Raji (cell line): ENCODE results near the gene MATR3.
A peak's percentile ranks its signal among the peaks of the same experiment; 100 is the strongest.

Experiments used
- POLR2A ChIP-seq: IDR thresholded peaks from 2 replicates; pipeline ENCODE4 v1.6.1; 2011; ENCODE audit warnings: low read depth, low read length, control low read depth; ENCODE audit not compliant: insufficient read depth

MATR3 gene

DNA sequence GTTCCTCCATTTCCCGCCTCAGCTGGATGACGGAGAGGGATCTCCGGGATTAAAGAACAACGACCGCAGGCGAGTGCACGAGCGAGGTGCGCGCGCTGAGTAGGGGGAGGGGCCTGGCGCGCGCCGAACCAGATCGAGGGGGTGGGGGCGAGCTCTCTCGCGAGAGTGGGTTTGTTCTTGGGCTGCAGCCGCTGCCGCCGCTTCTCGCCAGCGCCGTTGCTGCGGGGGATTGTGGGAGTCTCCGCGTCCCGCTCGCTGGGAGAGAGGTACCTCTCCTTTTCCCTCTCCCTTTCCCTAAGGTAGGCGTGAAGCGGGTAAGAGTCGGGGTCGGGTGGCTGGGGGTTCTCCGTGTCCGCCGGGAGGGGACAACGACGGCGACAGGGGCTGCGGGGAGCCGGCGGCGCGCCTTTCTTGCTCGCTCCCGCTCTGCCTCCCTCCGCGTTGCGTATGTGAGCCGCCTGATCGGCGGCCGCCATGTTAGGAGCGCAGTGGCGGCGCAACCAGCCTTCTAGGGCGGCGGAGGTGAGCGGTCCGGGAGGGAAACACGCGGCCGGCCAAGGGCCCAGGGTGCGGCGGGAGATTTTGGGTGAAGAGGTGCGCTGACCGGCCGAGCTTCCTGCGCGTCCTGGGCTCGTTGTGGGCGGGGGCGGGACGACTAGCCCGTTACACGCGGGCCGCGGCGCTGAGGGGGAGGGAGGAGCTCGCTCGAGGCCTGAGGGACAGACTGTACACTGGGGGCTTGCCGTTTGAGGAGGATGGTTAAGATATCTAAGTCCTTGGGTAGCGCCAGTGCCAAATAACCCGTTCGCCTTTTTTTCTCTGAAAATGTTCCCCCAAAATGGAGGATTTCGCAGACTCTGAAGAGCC is at the start of gene MATR3:
Gene MATR3 (plus strand): TSS at position 234 of the 867 bp plus-strand sequence. CDS start 13,676 bp downstream, outside the sequence.
- peak; percentile 91 for TF ChIP-seq POLR2A

DNA sequence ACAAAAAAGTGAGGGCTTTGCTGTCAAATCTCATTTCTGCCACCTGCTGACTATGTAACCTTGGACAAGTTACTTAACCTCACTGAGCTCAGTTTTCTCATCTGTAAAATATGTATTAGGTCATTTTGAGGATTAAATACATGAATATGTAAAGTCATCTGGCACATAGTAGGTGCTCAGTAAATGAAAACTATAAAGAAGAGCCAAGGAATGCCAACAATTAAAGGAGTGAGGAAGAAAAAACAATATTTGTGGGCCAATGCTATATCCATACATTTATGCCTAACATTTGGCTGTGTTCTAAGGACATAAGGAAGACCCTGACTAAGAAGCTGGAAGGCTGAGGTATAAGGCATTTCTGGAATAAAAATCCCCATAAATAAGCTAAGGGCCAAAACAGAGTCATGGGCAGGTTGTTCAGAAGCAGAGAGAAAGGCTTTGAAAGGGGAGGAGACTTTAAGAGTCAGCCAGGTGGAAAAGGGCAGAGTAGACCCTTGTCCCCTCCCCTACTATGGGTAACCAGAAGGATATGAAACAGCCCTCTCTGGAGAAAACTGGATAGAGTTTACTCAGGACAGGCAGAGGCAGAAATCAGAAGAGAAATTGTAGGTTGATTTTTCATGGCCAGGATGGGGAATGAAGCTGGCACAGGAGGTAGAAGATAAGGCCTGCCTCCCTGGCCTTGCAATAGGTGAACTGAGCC is 47.8 kb upstream of the MATR3 start:
- no peak for TF ChIP-seq POLR2A

DNA sequence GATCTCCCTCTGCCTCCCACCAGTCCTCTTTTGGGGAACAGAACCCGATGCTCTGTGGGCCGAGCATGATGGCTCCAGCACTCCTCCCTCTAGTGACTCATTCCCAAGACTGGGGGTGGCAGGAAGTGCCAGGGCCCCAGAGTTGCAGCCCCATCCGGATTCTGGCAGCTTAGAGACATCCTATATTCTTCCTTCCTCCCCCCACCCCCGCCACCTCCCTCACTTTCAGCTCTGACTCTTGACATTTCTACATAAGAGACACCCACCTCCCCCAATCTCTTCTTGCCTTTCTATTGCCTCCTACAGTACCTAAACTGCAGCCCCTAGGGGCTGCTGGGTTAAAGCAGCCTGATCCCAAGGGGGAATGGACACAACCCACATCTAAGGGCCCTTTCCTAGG is 47.1 kb upstream of the MATR3 start:
- TF ChIP-seq POLR2A, result no peak

DNA sequence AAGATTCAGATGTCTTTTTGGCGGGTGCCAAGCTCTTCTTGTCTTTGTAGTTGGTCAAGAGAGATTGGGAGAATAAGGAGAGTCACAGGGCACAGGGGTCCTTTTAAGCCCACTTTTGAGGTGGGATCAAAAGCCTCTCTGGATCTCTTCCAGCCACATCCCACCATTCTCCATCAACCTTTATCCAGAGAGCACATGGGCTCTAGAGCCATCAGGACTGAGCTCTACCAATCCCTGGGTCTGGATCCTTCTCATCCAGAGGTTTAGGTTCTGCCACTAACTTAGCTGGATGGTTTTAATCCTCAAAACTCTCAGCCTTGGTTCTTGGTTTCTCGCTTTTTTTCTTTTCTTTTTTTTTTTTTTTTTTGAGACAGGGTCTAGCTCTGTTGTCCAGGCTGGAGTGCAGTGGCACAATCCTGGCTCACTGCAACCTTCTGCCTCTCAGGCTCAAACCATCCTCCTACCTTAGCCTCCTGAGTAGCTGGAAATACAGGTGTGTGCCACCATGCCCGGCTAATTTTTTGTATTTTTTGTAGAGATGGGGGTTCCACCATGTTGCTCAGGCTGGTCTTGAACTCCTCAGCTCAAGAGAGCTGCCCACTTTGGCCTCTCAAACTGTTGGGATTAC is 44.6 kb upstream of the MATR3 start:
- no peak for TF ChIP-seq POLR2A

GRCh38 chr5:139251281-139251687 is 42.3 kb upstream of the MATR3 start:
- no peak for TF ChIP-seq POLR2A

DNA sequence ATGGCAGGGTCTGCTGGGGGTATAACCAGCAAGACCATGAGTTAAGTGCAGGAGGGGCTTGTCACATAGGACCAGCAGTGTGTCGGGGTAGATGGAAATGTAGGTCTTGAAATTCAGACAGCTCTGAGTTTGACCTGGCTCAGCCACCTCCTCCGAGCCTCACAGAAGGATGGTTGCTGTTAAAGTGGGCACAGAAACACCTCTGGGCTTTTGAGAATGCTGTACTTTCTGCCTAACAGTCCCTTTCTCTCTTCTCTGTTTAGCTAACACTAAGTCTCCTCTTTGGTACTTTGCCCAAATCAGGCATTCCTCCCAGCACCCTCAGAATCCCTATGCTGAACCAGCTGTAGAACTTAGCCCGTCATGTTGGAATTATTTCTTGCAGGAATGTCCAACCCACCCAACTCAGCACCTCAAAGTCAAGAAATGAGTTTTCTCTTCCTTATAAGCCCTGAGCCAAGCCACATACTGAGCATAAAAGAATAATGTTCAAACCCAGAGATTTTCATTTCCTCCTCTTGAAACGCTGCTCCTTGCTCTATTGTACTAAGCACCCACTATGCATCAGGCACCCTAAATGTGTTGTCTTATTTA is 41.7 kb upstream of the MATR3 start:
- TF ChIP-seq POLR2A, result no peak

DNA sequence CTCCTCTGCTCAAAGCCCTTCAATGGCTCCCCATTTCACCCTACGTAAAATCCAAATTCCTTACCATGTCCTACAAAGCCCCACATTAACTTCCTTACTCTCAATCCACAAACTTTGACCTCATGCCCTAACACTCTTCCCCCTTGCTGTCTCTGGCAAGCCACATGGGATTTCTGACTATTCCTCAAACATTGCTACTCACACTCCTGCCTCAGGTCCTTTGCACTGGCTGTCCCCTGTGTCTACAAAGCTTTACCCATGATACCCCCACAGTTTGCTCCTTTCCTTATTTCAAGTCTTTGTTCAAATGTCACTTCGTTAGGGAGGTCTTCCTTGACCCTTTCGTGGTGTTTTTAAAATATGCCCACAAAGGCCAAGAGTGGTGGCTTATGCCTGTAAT is 40.4 kb upstream of the MATR3 start:
- TF ChIP-seq POLR2A, result no peak

DNA sequence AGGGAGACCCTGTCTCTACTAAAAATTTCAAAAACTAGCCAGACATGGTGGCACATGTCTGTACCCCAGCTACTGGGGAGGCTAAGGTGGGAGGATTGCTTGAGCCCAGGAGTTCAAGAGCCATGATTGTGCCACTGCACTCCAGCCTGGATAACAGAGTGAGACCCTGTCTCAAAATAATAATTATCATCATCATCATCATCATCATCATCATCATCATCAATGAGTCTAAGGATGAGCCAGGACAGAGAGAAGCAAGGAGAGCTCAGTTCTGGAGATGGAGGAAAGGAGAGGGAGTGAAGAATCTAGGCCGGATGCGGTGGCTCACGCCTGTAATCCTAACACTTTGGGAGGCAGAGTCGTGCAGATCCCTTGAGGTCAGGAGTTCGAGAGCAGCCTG is 36.7 kb upstream of the MATR3 start:
- no peak for TF ChIP-seq POLR2A

DNA sequence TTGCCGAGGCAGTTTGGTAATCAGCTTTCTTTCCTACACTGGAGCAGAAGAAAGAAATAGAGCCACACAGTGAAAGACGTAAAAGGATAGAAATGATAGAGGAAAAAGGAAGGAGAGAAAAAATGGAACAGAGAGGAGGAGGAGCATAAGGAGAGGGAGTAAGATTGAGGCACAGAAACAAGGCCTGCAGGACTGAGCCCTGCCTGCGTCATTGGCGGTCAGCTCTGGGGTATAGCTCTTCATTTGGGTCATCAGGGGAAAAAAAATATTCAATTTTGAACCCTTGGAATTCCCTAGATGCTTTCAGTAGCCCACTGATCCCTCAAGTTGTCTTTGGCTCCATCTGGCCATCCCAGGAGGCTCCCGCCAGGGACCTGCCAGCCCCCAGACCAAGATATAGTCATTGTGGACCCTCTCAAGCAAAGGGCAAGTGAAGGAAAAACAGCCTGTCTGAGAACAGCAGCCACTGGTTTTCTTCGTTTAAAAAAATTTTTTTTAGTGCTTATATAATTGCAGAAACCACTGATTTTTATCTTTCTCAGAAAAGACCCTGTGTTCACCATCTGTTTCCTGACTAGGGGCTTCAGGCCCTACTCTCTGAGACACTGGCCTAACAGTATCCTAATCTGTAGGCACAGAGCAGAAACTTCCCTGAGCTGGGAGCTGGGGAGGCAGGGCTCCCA is 31.3 kb upstream of the MATR3 start:
- TF ChIP-seq POLR2A, result no peak

- TF ChIP-seq POLR2A, result no peak
Observed at GRCh38 chr5:139262742-139263445, 30.6 kb upstream of the MATR3 start.

DNA sequence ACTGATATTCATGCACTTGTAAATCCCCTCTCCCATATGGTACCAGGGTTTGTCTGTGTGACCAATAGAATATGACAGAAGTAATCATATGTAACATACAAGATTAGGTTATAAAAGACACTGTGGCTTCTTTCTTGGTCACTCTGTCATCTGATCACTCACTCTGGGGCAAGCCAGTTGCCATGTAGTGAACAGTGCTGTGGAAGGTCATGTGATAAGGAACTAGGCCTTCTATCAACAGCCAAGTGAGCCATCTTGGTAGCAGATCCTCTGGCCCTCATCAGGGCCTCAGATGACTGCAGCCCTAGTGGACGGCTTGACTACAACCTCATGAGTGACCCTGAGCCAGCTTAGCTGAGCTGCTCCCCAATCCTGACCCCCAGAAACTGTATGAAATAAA is 30.0 kb upstream of the MATR3 start:
- no peak for TF ChIP-seq POLR2A

- TF ChIP-seq POLR2A, result no peak
Observed at GRCh38 chr5:139263946-139264345, 29.6 kb upstream of the MATR3 start.

DNA sequence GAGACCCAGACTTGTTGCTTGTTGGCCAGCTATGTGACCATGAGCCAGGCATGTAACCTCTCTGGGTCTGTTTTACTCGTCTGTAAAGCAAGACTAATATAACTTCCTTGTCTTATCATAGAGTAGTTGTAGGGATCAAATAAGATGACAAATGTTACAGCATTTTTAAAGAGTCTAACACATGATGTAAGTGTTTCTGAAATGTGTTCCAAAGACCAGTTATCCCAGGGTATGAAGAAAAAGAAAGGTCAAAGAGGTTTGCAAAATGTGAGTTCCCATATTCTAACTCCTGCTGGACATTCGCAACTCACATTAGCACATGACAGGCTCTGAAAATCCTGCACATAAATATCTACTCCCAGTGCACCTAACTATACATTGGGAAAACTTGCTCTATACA is 28.5 kb upstream of the MATR3 start:
- no peak for TF ChIP-seq POLR2A

GRCh38 chr5:139266236-139266635 is 27.3 kb upstream of the MATR3 start:
- no peak for TF ChIP-seq POLR2A
